GM12801 (cell line): ENCODE data around the gene ZNF557.

Experiments used
- CTCF ChIP-seq: IDR thresholded peaks from one replicate; pipeline ENCODE4 v1.5.1; 2011; ENCODE audit warnings: control low read depth; ENCODE audit not compliant: insufficient read length; ENCODE audit errors: extremely low read depth

The ZNF557 gene

GRCh38 chr19:7119582-7119981 is 50.1 kb downstream of the ZNF557 start:
- TF ChIP-seq CTCF, result no peak

GRCh38 chr19:7120499-7120898 is 51.0 kb downstream of the ZNF557 start:
- no peak for TF ChIP-seq CTCF

- TF ChIP-seq CTCF, result no peak
Measured at GRCh38 chr19:7122701-7123100, 53.2 kb downstream of the ZNF557 start.

GRCh38 chr19:7124782-7125181 is 55.3 kb downstream of the ZNF557 start:
- no peak for TF ChIP-seq CTCF

GRCh38 chr19:7125221-7125620 is 55.7 kb downstream of the ZNF557 start:
- no peak for TF ChIP-seq CTCF

- no peak for TF ChIP-seq CTCF
Measured at GRCh38 chr19:7126132-7126531, 56.6 kb downstream of the ZNF557 start.

GRCh38 chr19:7130043-7130442 is 60.5 kb downstream of the ZNF557 start:
- TF ChIP-seq CTCF, result no peak

- no peak for TF ChIP-seq CTCF
Measured at GRCh38 chr19:7132054-7132453, 62.6 kb downstream of the ZNF557 start.
